GM21390 (cell line): ENCODE results near the gene RAPGEF4.

ENCODE experiments used
- ATAC-seq: cut with Tn5 transposase; IDR thresholded peaks from one replicate; pipeline ENCODE4 v1.9.1; 2021; ENCODE audit not compliant: unreplicated experiment

The RAPGEF4 gene

DNA sequence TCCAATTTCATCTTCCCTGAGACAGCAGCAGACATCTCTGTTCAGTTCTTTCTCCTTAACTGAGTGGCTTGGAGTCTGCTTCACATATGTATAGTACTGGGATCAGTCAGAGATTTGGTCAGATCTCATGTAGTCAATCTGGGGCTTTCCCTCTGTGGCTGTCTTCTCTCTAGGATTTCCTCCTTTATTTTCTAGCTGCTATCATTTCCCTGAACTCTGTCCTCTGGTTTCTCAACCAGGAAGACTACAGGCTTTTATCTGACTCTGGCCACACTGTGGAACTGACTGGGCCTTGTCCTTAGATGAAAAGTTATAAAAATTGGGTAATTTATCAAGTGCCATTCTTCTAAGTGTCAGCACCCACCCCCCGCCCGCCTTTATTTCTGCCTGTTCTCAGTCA is 121.0 kb downstream of the RAPGEF4 start:
- ATAC-seq, result no peak

DNA sequence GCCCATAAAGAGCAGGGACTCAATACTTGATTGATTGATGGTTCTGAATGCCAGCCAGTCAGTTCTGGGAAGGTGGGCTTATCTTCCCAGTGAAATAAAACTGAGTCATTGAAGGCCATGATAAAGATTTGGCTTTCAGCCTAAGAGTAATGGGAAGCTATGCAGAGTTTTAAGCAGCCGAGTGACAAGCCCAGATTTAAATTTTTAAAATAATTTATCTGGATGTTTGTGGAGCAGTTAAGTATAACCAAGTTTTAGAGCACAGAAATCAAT is 122.8 kb downstream of the RAPGEF4 start:
- no peak for ATAC-seq

DNA sequence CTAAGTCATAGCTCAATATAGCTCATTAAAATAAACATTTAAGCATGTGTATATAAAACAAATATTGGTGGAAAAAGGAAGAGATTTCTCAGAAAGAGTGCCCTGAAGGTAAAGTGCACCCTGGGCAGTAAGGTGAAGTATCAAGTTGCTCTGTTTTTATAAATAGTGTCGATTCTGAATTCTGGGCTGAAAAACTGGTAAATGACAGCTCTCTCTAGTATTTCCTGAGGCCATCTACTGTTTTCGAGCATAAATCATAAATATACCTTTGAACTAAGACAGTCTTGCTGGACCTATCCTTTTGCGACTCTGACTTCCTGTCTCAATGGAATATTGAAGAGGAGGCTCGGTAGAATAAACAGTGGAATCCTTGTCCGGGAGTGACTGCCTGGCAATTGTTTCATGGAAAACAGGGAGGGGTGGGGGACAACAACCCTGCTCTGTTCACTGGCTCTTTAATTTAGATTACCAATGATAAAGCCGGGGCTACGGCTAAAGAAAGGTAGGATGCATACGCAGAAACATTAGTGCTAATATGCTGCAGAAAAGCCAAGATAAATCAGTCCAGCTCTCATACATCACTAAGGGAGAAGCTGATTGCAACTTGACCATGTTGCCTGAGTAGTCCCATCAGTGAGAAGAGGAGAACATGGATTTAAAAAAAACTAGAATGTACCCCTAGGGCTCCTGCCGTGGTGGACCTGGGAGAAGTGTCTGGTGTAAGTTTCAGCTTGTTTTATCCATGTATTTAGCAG is 124.1 kb downstream of the RAPGEF4 start:
- ATAC-seq, result no peak

DNA sequence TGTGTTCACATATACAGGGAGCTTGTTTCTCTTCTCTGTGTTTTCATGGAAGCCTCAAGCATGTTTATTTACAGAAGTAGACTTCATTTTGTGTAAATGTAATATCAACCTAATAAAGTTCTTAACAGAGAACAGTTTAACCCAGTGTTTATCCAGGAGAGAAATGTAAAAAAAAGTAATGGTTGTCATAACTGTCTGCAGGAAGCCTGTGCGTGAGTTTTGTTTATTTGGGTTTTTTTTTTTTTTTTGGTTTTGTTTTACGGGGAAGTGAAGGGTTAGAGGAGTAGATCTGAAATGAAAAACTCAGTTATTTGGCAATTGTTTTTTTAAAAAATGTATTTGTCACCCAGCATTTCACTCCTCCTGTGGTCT is 124.7 kb downstream of the RAPGEF4 start:
- no peak for ATAC-seq

DNA sequence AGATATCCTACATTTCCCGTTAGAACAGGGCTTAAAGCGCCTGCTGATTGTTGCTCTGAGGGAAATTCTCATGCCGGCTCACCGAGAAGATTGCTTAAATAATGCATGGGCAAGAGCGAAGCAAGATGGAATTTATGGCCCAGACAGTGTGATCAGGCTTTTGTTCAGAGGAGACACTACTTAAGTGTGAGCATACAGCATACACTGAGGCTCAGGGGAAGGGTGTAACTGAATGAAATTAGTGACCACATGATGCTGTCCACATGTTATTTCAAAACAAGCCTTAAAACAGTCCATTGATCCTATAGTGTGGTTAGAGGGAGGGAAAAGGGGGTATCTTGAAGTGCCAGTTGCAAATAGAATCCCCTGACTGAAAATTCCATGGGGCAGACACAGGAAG is 125.5 kb downstream of the RAPGEF4 start:
- no peak for ATAC-seq

DNA sequence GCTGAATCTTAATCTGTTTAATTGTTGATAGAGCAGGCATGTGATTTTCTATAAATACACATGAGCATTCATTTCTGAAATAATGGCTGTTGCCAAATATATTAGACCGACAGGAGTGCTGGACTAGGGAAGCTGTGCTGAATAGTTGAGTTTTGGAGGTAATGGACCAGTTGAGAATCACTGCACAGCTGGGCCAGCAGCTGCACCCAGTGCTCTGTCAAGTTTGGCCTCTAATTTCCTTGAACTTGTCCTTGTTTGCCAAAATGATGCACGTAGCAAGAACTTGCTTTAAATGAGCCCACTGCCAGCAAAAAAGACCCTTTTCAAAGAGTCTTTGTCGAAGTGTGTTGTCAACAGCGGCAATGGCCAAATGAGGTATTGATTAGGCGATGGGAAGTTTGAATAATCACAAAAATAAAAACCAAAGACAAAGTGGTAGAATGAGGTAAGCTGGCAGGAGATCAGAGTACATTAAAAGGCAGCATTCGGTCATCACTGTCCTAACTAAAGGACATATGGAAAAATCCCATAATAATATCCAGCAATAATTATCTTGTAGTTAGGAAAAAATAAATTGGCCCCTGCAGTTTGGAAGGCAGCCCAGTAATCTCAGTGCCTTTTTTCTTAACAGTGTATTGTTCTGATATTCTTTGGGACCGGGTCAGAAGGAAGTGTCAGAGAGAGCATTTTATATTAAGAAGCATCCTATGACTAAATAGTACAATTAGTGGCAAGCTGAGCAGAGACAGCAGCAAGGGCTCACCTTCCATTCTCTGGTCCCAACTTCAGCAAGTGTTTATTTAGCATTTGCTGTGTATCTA is 126.2 kb downstream of the RAPGEF4 start:
- no peak for ATAC-seq

DNA sequence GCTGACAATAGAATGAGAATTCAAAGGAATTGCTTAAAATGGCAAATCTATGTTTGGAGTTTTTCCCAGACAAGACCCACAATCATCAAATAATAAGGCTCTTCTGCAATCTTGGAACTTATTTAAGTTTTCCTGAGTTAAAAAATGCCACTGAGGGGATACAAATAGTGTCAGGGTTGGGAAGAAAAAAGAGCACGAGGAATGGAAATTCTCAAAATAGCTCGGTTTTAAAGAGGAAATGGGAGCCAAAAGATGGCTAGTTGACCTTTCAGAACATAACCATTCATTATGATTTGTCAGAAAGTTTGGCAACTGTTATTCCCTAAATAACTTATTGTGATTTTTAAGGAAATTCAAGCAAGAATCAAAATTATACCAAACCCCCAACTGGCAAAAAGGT is 127.7 kb downstream of the RAPGEF4 start:
- ATAC-seq, result no peak

DNA sequence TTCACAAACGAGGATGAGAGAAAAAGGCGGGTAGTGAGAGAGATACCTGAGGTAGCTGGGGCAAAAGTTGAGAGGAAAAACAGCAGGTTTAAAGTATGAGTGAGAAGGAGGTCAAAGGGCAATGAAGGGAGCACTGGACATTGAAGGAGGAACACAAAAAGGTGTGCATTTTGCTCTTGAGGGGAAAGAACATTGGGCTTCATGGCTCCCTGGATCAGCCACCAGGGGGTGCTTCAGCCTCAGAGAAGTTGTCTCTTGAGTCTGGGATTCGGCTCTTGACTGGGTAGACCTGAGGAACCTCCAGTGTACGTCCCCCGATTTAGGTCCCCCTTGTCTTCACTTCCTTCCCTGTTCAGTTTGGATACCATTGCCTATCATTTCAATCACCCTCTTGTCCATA is 128.5 kb downstream of the RAPGEF4 start:
- no peak for ATAC-seq

DNA sequence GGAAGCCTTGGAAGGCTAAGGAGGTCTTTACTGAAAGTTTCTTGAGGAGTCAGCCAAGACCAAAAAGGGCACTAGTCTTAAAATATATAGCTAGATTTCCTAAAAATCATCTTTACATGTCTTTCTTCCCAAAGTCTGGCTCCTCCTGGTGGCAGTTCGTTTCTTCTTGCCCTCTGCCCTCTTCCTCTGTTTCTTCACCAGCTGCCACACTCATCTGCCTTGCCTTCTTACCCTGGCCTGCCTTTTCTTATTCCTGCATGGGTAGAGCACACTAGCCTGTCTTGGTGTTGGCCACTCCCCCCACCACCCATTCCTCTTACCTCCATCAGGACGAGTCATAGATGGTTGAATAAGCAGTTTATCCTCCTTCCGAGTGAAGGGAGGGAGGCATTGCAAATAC is 129.8 kb downstream of the RAPGEF4 start:
- no peak for ATAC-seq

DNA sequence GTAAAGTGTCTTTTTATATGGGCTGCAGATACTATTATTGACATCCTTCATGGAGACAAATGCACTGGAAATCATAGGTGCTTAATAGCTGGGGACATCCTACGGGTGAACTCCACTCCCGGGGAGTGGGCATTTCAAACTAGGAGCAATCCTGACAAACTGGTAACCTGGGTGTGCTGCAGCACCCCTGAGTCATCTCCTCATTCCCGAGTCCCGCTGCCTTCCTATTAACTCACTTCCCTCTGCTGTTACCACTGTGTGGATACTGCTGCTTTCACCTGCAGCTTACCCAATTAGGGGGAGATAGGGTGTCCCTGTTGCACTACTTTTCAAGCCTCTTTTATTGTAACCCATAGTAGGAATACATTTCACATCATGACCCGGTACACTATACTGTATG is 134.2 kb downstream of the RAPGEF4 start:
- no peak for ATAC-seq

DNA sequence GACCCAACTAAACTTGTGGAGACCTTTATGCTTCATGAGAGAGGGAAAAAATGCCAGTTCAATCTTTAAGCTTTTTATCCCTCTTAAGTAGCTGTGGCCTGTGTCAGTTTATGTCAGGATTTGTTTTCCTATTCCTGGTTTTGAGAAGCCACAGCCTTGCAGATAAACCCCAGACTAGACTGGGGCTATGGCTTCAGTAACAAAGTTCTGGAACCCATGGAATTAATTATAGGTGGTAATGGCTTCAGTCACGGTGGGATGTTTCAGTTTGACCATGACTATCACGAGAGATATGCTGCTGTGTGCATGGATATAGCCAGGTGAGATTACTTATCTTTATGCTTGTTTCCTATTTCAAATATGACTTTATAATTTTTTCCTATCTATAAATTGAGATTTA is 134.8 kb downstream of the RAPGEF4 start:
- no peak for ATAC-seq

DNA sequence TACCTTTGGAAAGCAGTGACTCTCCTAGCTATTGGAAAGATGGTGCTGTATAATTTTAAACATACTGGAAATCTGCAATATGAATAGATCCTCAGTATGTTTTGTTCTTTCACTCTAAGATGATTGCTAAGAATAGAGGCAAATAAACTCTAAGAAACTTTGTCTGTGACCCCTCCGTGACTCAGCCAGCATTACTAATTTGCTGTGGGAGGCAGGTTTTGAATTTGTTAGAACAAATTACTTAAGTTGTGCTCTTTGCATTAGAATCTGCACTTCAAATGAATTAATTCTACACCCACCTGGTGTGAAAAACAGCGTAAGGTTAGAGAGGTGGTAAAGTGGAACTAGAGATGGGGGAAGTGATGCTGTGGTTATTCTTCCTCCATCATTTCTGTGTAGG is 142.2 kb downstream of the RAPGEF4 start:
- ATAC-seq, result no peak

DNA sequence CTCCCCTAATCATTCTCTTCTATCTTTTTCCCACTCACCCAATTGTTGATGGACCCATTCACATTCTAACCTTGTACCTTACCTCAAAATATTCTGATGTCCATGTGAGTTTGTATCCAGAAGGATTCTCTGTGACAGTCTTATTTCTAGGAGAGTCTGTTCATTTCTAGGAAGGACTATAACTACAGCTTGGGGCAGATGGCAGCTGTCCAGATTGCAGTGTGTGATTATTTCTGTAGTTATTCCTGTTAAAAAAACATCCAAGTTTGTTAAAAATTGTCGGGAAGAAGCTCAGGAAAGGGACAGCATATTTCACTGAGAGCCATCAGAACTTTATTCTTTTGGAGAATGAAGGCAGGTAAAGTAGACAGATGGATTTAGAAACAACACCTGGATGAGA is 142.6 kb downstream of the RAPGEF4 start:
- ATAC-seq, result no peak

DNA sequence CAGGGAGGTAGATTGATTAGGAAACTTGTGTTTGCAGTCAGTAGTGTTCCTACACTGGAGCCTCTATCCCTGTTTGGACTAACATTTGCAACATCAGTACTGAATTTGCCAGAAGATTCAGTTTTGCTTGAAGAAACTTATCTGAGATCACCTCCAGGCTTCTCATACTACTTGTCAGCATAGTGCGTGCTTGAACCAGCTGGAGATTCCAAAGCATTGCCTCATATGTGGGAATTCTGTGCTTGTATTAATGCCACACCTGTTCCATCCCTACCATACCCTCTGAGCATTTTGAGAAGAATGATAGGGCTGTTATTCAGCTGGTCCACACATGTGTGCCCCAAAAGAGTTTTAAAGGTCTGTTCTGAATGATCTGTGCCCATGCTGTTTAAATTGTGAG is 148.7 kb downstream of the RAPGEF4 start:
- ATAC-seq, result no peak

DNA sequence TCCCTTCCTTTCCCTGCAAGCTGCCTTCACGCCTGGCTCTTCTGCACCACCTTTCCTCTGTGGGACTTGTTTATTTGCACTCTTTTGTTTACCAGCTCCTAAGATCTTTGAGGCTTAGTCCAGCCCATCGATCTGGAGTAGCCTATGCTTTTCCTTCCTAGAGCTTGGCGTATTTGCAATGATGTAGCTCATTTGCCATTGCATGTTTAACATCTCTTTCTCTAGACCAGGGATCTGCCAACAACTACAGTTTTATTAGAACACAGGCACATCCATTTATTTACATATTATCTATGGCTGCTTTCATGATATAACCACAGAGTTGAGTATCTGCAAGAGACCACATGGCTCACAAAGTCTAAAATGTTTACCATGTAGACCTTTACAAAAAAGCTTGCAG is 150.4 kb downstream of the RAPGEF4 start:
- ATAC-seq, result no peak

DNA sequence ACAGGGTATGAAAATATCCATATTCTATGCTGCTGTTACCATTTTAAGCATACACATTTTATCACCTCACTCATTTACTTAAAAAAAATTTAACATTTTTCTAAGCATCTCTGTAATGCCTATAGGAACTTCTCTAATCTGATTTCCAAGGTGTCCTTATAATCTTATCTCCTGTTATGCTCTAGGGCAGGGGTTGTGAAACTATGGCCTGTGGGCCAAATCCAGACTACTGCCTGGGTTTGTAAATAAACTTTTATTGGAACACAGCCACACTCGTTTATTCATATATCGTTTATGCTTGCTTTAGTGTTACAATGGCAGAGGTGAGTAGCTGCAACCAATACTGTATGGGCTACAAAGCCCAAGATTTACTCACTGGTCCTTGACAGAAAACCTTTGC is 151.6 kb downstream of the RAPGEF4 start:
- ATAC-seq, result no peak

DNA sequence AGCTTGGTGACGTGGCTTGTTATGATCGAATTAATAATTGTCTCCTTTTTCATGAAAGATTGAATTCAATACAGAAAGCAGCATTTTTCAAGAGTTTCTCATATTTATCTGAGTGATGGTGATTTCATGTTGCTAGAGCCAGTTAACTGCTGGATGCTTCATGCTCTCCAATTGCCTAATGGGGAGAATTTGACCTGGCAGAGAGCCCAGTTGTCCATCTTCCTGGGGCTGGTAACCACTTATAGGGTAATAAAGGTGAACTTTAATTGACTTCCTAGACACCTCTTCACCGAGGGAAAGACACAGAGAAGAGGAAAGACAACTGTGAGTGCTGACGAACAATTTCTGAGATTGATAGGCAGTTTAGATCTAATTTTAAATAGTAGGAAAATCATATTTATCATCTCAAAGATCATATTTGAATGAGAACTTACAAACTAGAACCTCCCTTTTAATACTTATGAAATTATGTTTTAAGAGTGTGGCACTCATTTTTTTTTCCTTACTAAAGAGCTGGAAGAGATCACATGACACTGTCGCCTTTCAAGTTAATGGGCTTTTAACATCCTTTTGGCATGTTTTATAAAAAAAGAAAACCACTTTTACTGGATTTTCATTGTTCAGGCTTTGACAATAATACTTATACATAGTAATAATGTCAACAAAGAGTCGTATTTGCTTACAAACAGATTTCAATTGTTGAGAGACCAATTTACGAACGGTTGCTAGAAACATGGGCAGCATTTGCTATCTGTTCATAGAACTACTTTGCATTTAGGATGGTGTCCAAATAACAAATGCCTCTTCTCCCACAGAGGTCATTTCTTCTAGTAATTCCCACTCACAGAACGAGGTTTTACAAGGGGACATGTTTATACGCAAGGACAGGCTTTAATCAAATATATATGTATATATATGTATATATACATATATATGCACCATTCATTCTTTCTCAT is 153.3 kb downstream of the RAPGEF4 start:
- ATAC-seq, result no peak

DNA sequence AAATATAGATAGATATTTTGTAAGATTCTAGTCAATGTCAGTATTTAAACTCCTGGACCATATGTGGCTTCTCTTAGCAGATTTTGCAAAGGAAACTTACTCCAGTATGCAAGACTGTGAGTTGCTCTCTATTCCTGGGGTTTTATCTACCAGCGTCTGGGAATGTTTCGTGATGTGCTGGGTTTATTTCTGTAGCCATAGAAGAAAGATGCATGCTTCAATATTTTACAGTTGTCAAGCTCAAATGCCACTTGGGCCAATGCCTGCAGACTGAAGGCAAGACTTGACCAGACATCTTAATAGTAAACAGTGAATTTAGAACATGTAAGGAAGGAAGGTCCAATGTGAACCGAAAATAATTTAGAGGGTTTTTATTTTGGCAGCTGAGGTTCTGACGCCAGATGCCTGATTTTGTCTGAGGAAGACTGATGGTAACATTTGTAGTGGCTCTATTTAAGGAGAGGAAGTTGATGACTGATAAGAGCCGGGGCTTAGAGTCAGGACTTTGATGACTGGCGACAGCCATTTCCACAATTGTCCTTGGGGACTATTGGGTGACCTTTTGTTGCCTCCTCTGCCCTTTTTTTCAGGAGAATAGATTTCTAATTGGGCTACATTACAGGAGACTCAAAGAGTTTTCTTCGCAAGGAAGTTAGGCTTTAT is 154.3 kb downstream of the RAPGEF4 start:
- no peak for ATAC-seq

DNA sequence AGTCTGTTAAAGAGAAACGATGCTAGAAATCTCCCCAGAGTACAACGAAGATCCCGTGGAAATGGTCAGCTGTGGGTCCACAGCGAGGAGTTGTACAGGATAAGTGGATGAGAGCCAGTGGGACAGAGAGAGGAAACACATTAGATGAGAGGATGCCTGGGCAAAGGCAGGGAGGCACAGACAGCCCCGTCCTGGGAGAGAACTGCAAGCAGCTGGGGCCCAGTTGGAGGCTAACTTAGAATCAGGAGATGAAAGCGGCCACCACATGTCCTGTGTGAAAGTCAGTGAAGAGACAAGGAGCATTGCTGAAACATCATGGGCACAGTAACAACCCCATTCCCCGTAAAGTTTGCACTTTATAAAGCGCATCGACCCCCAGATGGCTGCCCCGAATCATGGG is 157.5 kb downstream of the RAPGEF4 start:
- ATAC-seq, result no peak

DNA sequence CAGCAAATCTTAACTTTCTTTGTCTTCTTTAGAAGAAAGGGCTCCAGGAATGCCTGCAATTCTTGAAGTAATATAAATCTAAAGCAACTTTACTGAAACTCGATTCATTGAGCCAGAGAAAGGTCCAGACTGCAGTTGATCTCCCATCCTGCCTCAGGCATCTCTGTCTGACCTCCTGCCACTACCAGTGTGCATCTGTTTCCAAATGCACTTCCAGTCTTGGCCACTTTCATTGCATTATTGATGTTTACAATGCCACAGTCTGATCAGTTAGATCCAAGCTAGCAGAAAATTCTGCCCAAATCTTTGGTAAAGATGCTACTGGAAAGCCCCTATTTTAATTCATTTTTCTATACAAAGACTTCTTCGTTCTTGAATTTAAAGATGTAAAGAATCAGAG is 158.0 kb downstream of the RAPGEF4 start:
- no peak for ATAC-seq

DNA sequence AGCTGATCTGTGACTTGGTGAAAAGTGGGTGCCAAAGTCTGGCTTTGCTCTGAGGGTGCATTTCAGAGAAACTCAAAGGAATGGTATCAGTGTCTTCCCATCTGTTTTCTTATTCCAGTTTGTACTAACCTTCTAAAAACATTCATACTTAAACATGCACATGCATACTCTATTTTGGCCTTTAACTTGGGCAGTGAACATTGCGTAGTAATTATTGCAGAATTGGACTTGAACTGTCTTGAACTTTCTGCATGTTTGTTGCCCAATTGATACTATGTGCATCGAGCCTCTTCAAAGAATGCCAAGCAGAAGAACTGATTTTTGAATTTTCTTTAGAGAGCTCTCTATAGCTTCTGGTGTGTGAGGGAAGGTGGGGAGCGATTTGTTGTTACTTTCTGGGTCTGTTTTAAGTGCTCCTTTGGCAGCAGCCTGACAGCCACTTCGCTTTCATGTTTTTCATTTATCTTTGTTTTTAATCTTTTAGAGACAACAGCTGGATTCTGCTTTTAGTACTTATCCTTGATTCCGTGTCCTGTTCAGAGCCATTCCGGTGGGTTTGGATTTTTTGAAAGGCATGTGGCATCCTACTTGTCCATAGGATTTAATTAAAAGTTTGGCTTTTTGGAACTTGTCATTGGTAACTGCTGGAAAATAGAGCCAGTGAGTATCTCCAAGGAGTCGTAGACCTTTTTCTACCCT is 159.2 kb downstream of the RAPGEF4 start:
- ATAC-seq, result no peak
